GM23338 (cell line): ENCODE measurements around the gene DGKH. TPM values are rescaled to one million over a fixed set of nuclear protein-coding genes. Genes with fewer than 3 reads are reported as not detected.

Experiments used
- ATAC-seq: fragments of 200-7000 bp; cut with Tn5 transposase; 3 replicates; pipeline ENCODE4 v1.9.1; 2020
- DNase-seq: peaks from one replicate; pipeline ENCODE4 v3.0.0-alpha.2; 2015; ENCODE audit warnings: low spot score
- H2AFZ ChIP-seq: fragments of 200-600 bp; sonication (generic); 2 replicates; pipeline ENCODE4 v1.8.0; 2016; ENCODE audit warnings: antibody characterized with exemption, mild to moderate bottlenecking, moderate library complexity
- H3F3A ChIP-seq: fragments of 200-600 bp; sonication (generic); replicated peaks from 2 replicates; pipeline ENCODE4 v1.8.0; 2017; ENCODE audit warnings: antibody characterized with exemption, mixed run types, low read depth
- H3K27ac ChIP-seq: fragments of 200-600 bp; sonication (generic); 2 replicates; pipeline ENCODE4 v1.6.1; 2016; ENCODE audit warnings: low read depth
- H3K27me3 ChIP-seq: fragments of 200-600 bp; sonication (generic); 2 replicates; pipeline ENCODE4 v1.8.0; 2016; ENCODE audit warnings: mild to moderate bottlenecking, mixed run types, moderate library complexity; ENCODE audit not compliant: insufficient read depth
- H3K36me3 ChIP-seq: fragments of 200-600 bp; sonication (generic); 2 replicates; pipeline ENCODE4 v1.8.0; 2016; ENCODE audit warnings: mild to moderate bottlenecking; ENCODE audit not compliant: insufficient read depth
- H3K4me1 ChIP-seq: fragments of 200-600 bp; sonication (generic); 2 replicates; pipeline ENCODE4 v1.8.0; 2016; ENCODE audit warnings: mild to moderate bottlenecking, moderate library complexity; ENCODE audit not compliant: insufficient read depth
- H3K4me2 ChIP-seq: fragments of 200-600 bp; sonication (generic); 2 replicates; pipeline ENCODE4 v1.7.1; 2017; ENCODE audit warnings: mixed run types
- H3K4me3 ChIP-seq: fragments of 200-600 bp; sonication (generic); 2 replicates; pipeline ENCODE4 v1.6.1; 2016; ENCODE audit warnings: mixed run types
- H3K79me2 ChIP-seq: fragments of 200-600 bp; sonication (generic); replicated peaks from 2 replicates; pipeline ENCODE4 v1.8.0; 2017; ENCODE audit warnings: mild to moderate bottlenecking; ENCODE audit not compliant: insufficient read depth
- H3K9me2 ChIP-seq: fragments of 200-600 bp; sonication (generic); 2 replicates; pipeline ENCODE4 v1.8.0; 2017; ENCODE audit not compliant: insufficient read depth
- H4K20me1 ChIP-seq: fragments of 200-600 bp; sonication (generic); replicated peaks from 2 replicates; pipeline ENCODE4 v1.8.0; 2017; ENCODE audit warnings: mild to moderate bottlenecking; ENCODE audit not compliant: insufficient read depth
- H3K27ac Mint-ChIP-seq: 2 replicates; pipeline ENCODE4 v1.8.0; 2020; ENCODE audit warnings: inconsistent platforms, mild to moderate bottlenecking, moderate library complexity, mixed read lengths
- H3K27me3 Mint-ChIP-seq: 3 replicates; pipeline ENCODE4 v1.8.0; 2022; ENCODE audit warnings: low read depth, mild to moderate bottlenecking, moderate library complexity, mixed read lengths, inconsistent platforms; ENCODE audit not compliant: insufficient read depth, poor library complexity
- H3K36me3 Mint-ChIP-seq: 3 replicates; pipeline ENCODE4 v1.8.0; 2021; ENCODE audit warnings: low read depth, mild to moderate bottlenecking, inconsistent platforms, moderate library complexity, mixed read lengths
- H3K4me1 Mint-ChIP-seq: 3 replicates; pipeline ENCODE4 v1.8.0; 2020; ENCODE audit warnings: mild to moderate bottlenecking, inconsistent platforms, mixed read lengths
- H3K4me3 Mint-ChIP-seq: 3 replicates; pipeline ENCODE4 v1.8.0; 2021; ENCODE audit warnings: moderate library complexity, mild to moderate bottlenecking, inconsistent platforms, mixed read lengths
- H3K9me3 Mint-ChIP-seq: 3 replicates; pipeline ENCODE4 v1.8.0; 2020; ENCODE audit warnings: moderate library complexity, mild to moderate bottlenecking, inconsistent platforms, mixed read lengths
- CREB1 ChIP-seq: fragments of 250-450 bp; sonication (Bioruptor Pico); IDR thresholded peaks from 2 replicates; pipeline ENCODE4 v1.5.0; 2020; ENCODE audit warnings: low read depth, mild to moderate bottlenecking, moderate library complexity
- ETS1 ChIP-seq: IDR thresholded peaks from 2 replicates; pipeline ENCODE4 v1.6.1; 2016; ENCODE audit warnings: antibody characterized with exemption
- POLR2AphosphoS5 ChIP-seq: IDR thresholded peaks from 2 replicates; pipeline ENCODE4 v1.6.1; 2016; ENCODE audit warnings: antibody characterized with exemption, low read depth
- STAT1 ChIP-seq: IDR thresholded peaks from one replicate; pipeline ENCODE4 v1.6.1; 2016; ENCODE audit warnings: antibody characterized with exemption; ENCODE audit not compliant: unreplicated experiment
- ZNF114 ChIP-seq: fragments of 250-450 bp; sonication (Bioruptor Pico); IDR thresholded peaks from 2 replicates; pipeline ENCODE4 v1.5.0; 2020; ENCODE audit warnings: mild to moderate bottlenecking, moderate library complexity
- ZNF331 ChIP-seq: fragments of 250-450 bp; sonication (Bioruptor Pico); IDR thresholded peaks from 2 replicates; pipeline ENCODE4 v1.5.0; 2020; ENCODE audit warnings: low read depth, mild to moderate bottlenecking, moderate library complexity
- polyA plus RNA-seq: library from polyadenylated mRNA; unstranded; fragments of >200 nt; fragmentation: Nextera tagmentation; extraction: Ambion mirVana; gene quantifications from 2 replicates; pipeline ENCODE4 v1.2.1, GENCODE V29; 2016
- total RNA-seq: library from RNA; depleted of rRNA; stranded (reverse); fragments of >200 nt; shearing (Covaris generic); gene quantifications from 2 replicates; pipeline ENCODE4 v1.2.3, GENCODE V29; 2014
- TF ChIP-seq, protein P1 (sequence below), 2 experiments: fragments of 200-600 bp in 1 of 2; sonication (generic) in 1 of 2; conservative IDR thresholded peaks; 2 replicates each; pipeline versions ENCODE4 v1.5.1 to v1.6.1; 2016 to 2017; ENCODE audit warnings: antibody characterized with exemption in 2 of 2, low read depth in 2 of 2, mild to moderate bottlenecking in 2 of 2, moderate library complexity in 1 of 2
- TF ChIP-seq, protein P2 (sequence below): IDR thresholded peaks from one replicate; pipeline ENCODE4 v1.6.1; 2018; ENCODE audit warnings: antibody characterized with exemption; ENCODE audit not compliant: unreplicated experiment

The DGKH gene
- total and polyA plus RNA-seq, 2 experiments from 2014 or later, result 2.1 to 7.5 TPM

- Mint-ChIP-seq H3K36me3 (no peaks in the 10 kb centered on the region), H3K27ac (no peak overlapping the region), H3K27me3 (no peaks in the 10 kb centered on the region), H3K4me1 (peaks cover 6% of the 10 kb centered on the region), H3K4me3 (no peak overlapping the region), H3K9me3 (no peaks in the 10 kb centered on the region)
- Histone ChIP-seq H3K27me3 (no peaks in the 10 kb centered on the region), H3F3A (no peaks in the 10 kb centered on the region), H3K79me2 (no peaks in the 10 kb centered on the region), H3K4me3 (no peak overlapping the region), H3K4me2 (no peak overlapping the region), H2AFZ (no peak overlapping the region), H3K36me3 (no peaks in the 10 kb centered on the region), H3K9me2 (no peaks in the 10 kb centered on the region), H3K4me1 (0 out of 2 replicates have a peak, but pooled peaks cover 4% of the 10 kb centered on the region), H3K27ac (no peak overlapping the region), H4K20me1 (no peaks in the 10 kb centered on the region)
- no peak for ATAC-seq
- no peak for TF ChIP-seq POLR2AphosphoS5
- TF ChIP-seq STAT1, result no peak
- no peak for TF ChIP-seq ZNF331 (CRISPR knock-in tag)
- no peak for TF ChIP-seq ETS1
- no peak for TF ChIP-seq ZNF114
- DNase-seq, result no peak
Observed at GRCh38 chr13:42075517-42075916, 27.1 kb downstream of the DGKH start.

DNA sequence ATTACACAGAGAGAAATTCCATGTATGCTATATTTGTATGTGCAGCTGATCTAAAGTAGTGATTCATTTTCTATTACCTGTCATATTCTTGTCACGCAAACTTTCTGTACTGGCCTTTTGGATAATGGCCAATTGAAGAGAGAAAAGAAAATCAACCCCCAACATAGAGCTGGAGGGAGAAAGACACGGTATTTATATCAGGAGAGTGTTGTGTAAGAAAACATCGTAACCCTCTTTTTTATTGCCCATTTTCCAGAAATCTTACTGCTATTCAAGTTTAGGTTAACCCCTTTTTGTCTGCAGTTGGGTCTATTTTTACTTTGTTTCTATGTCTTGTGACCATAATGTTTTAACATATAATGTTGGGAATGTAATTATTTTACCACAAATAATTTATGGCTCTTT is 27.9 kb downstream of the DGKH start:
- Mint-ChIP-seq H3K4me1 (peaks cover 6% of the 10 kb centered on the region), H3K36me3 (peaks cover 3% of the 10 kb centered on the region; the same call in 2 of the 3 replicates), H3K27ac (no peak overlapping the region), H3K27me3 (peaks cover 3% of the 10 kb centered on the region), H3K9me3 (no peaks in the 10 kb centered on the region), H3K4me3 (no peak overlapping the region)
- Histone ChIP-seq H2AFZ (no peak overlapping the region), H3F3A (no peaks in the 10 kb centered on the region), H3K27ac (no peak overlapping the region), H3K36me3 (no peaks in the 10 kb centered on the region), H3K4me3 (no peak overlapping the region), H3K4me2 (no peak overlapping the region), H3K9me2 (no peaks in the 10 kb centered on the region), H3K27me3 (no peaks in the 10 kb centered on the region), H4K20me1 (no peaks in the 10 kb centered on the region), H3K4me1 (0 out of 2 replicates have a peak, but pooled peaks cover 4% of the 10 kb centered on the region), H3K79me2 (no peaks in the 10 kb centered on the region)
- no peak for DNase-seq
- ATAC-seq, result no peak
- TF ChIP-seq ETS1 (no peak), CREB1 (no peak), POLR2AphosphoS5 (no peak), ZNF114 (no peak)
- TF ChIP-seq, protein P1, sequence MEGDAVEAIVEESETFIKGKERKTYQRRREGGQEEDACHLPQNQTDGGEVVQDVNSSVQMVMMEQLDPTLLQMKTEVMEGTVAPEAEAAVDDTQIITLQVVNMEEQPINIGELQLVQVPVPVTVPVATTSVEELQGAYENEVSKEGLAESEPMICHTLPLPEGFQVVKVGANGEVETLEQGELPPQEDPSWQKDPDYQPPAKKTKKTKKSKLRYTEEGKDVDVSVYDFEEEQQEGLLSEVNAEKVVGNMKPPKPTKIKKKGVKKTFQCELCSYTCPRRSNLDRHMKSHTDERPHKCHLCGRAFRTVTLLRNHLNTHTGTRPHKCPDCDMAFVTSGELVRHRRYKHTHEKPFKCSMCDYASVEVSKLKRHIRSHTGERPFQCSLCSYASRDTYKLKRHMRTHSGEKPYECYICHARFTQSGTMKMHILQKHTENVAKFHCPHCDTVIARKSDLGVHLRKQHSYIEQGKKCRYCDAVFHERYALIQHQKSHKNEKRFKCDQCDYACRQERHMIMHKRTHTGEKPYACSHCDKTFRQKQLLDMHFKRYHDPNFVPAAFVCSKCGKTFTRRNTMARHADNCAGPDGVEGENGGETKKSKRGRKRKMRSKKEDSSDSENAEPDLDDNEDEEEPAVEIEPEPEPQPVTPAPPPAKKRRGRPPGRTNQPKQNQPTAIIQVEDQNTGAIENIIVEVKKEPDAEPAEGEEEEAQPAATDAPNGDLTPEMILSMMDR (conservative IDR thresholded peaks at IDR 0.05; ENCODE audit: low read depth in 2 of 2), result no peak
- TF ChIP-seq, protein P2, sequence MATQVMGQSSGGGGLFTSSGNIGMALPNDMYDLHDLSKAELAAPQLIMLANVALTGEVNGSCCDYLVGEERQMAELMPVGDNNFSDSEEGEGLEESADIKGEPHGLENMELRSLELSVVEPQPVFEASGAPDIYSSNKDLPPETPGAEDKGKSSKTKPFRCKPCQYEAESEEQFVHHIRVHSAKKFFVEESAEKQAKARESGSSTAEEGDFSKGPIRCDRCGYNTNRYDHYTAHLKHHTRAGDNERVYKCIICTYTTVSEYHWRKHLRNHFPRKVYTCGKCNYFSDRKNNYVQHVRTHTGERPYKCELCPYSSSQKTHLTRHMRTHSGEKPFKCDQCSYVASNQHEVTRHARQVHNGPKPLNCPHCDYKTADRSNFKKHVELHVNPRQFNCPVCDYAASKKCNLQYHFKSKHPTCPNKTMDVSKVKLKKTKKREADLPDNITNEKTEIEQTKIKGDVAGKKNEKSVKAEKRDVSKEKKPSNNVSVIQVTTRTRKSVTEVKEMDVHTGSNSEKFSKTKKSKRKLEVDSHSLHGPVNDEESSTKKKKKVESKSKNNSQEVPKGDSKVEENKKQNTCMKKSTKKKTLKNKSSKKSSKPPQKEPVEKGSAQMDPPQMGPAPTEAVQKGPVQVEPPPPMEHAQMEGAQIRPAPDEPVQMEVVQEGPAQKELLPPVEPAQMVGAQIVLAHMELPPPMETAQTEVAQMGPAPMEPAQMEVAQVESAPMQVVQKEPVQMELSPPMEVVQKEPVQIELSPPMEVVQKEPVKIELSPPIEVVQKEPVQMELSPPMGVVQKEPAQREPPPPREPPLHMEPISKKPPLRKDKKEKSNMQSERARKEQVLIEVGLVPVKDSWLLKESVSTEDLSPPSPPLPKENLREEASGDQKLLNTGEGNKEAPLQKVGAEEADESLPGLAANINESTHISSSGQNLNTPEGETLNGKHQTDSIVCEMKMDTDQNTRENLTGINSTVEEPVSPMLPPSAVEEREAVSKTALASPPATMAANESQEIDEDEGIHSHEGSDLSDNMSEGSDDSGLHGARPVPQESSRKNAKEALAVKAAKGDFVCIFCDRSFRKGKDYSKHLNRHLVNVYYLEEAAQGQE, result no peak
